CD14-positive monocyte (primary cell): Measurements from ENCODE around the gene PAX7. TPM values are rescaled to one million over a fixed set of nuclear protein-coding genes. Genes with fewer than 3 reads are reported as not detected.
A peak's percentile ranks its signal among the peaks of the same experiment; 100 is the strongest.

Experiments
- DNase-seq, 3 donors: peaks; one replicate each; pipeline ENCODE4 v3.0.0-alpha.2; 2011 to 2022
- H2AFZ ChIP-seq: 2 replicates; pipeline ENCODE4 v1.6.0; 2012; ENCODE audit warnings: mild to moderate bottlenecking, low read depth, low read length, inconsistent platforms; ENCODE audit not compliant: insufficient read depth, poor library complexity, severe bottlenecking
- H3K27ac ChIP-seq, 2 donors: 1 replicate in 1 of 2; 2 replicates in 1 of 2; pipeline ENCODE4 v1.5.1; 2012 to 2013; ENCODE audit warnings: low read length in 2 of 2, control low read depth in 1 of 2, inconsistent platforms in 1 of 2, low read depth in 1 of 2, mild to moderate bottlenecking in 1 of 2
- H3K27me3 ChIP-seq, 2 donors: one replicate each; pipeline versions ENCODE4 v1.6.0 to v1.6.1; 2011 to 2013; ENCODE audit warnings: low read length in 2 of 2; ENCODE audit not compliant: control insufficient read depth in 2 of 2, insufficient read depth in 2 of 2
- H3K36me3 ChIP-seq, 2 donors: replicated peaks in 1 of 2; 1 replicate in 1 of 2; 2 replicates in 1 of 2; pipeline versions ENCODE4 v1.5.1 to v1.6.1; 2012 to 2013; ENCODE audit warnings: low read length in 2 of 2, control low read depth in 1 of 2, inconsistent platforms in 1 of 2, mild to moderate bottlenecking in 1 of 2; ENCODE audit not compliant: insufficient read depth in 2 of 2, control insufficient read depth in 1 of 2
- H3K4me1 ChIP-seq, 2 donors: 1 replicate in 1 of 2; 2 replicates in 1 of 2; pipeline versions ENCODE4 v1.5.1 to v1.6.1; 2012 to 2013; ENCODE audit warnings: low read length in 2 of 2, control low read depth in 1 of 2, inconsistent platforms in 1 of 2, mild to moderate bottlenecking in 1 of 2, moderate library complexity in 1 of 2; ENCODE audit not compliant: insufficient read depth in 2 of 2, control insufficient read depth in 1 of 2
- H3K4me2 ChIP-seq: replicated peaks from 2 replicates; pipeline ENCODE3; 2012; ENCODE audit warnings: low read length, moderate library complexity, mild to moderate bottlenecking; ENCODE audit not compliant: poor library complexity, severe bottlenecking; ENCODE audit errors: extremely low read depth
- H3K4me3 ChIP-seq, 3 experiments: fragments of 200-600 bp in 1 of 3; sonication (generic) in 1 of 3; replicated peaks in 1 of 3; 1 replicate in 2 of 3; 2 replicates in 1 of 3; pipeline ENCODE4 v1.5.1; 2011 to 2013; ENCODE audit warnings: low read length in 3 of 3, mild to moderate bottlenecking in 3 of 3, control low read depth in 2 of 3, low read depth in 2 of 3, inconsistent platforms in 1 of 3, moderate library complexity in 1 of 3
- H3K79me2 ChIP-seq: 2 replicates; pipeline ENCODE4 v1.6.0; 2012; ENCODE audit warnings: mild to moderate bottlenecking, control low read depth, inconsistent platforms, low read length, moderate library complexity; ENCODE audit not compliant: insufficient read depth
- H3K9ac ChIP-seq: 2 replicates; pipeline ENCODE4 v1.6.0; 2017; ENCODE audit warnings: low read length, mild to moderate bottlenecking; ENCODE audit not compliant: insufficient read depth, poor library complexity, severe bottlenecking
- H3K9me3 ChIP-seq, 2 donors: replicated peaks in 1 of 2; 1 replicate in 1 of 2; 2 replicates in 1 of 2; pipeline versions ENCODE4 v1.5.1 to v1.6.1; 2012 to 2013; ENCODE audit warnings: low read length in 2 of 2, control low read depth in 1 of 2; ENCODE audit not compliant: control insufficient read depth in 1 of 2, insufficient read depth in 1 of 2
- H4K20me1 ChIP-seq: 2 replicates; pipeline ENCODE4 v1.6.0; 2012; ENCODE audit warnings: mild to moderate bottlenecking, low read length, control low read depth, moderate library complexity; ENCODE audit not compliant: insufficient read depth
- H3K27ac Mint-ChIP-seq, 7 donors: one replicate each; pipeline ENCODE4 v1.8.0; 2020; ENCODE audit warnings: mild to moderate bottlenecking in 7 of 7, mixed read lengths in 7 of 7, moderate library complexity in 6 of 7, inconsistent platforms in 2 of 7
- H3K27me3 Mint-ChIP-seq, 3 donors: one replicate each; pipeline ENCODE4 v1.8.0; 2021 to 2022; ENCODE audit warnings: low read depth in 3 of 3, mild to moderate bottlenecking in 3 of 3, mixed read lengths in 3 of 3, moderate library complexity in 3 of 3, inconsistent platforms in 1 of 3
- H3K36me3 Mint-ChIP-seq, 2 donors: one replicate each; pipeline ENCODE4 v1.8.0; 2020; ENCODE audit warnings: mixed read lengths in 2 of 2, inconsistent platforms in 1 of 2, mild to moderate bottlenecking in 1 of 2
- H3K4me1 Mint-ChIP-seq: one replicate; pipeline ENCODE4 v1.8.0; 2020; ENCODE audit warnings: mild to moderate bottlenecking, mixed read lengths
- H3K4me3 Mint-ChIP-seq, 2 donors: one replicate each; pipeline ENCODE4 v1.8.0; 2020; ENCODE audit warnings: mild to moderate bottlenecking in 2 of 2, mixed read lengths in 2 of 2, moderate library complexity in 1 of 2
- H3K9me3 Mint-ChIP-seq, 7 donors: one replicate each; pipeline ENCODE4 v1.8.0; 2020 to 2022; ENCODE audit warnings: mixed read lengths in 7 of 7, mild to moderate bottlenecking in 6 of 7, moderate library complexity in 6 of 7, inconsistent platforms in 2 of 7
- CTCF ChIP-seq: fragments of 200-600 bp; IDR thresholded peaks from one replicate; pipeline ENCODE4 v1.8.0; 2022; ENCODE audit warnings: antibody characterized with exemption, mild to moderate bottlenecking
- WGBS: methylation state at CpG from one replicate; pipeline ENCODE4 v1.1.5; 2013; ENCODE audit warnings: missing lambda C conversion rate; ENCODE audit not compliant: insufficient coverage; 5-methylcytosine and 5-hydroxymethylcytosine counted together
- intact Hi-C, 2 donors: fragments of 100-400 bp; cut with micrococcal nuclease; formaldehyde crosslinking; loops; one replicate each; pipeline versions ENCODE4 v1.15.0 to v1.15.1; 2023
- polyA plus RNA-seq, 3 donors: library from polyadenylated mRNA; depleted of rRNA in 1 of 3; unstranded in 2 of 3; stranded (reverse) in 1 of 3; fragments of 300-500 nt in 2 of 3; fragments of >200 nt in 1 of 3; fragmentation: Illumina TruSeq in 2 of 3; gene quantifications; 1 replicate in 2 of 3; 2 replicates in 1 of 3; pipeline ENCODE4 v1.2.3, GENCODE V29; 2012 to 2021

Gene PAX7
- polyA plus RNA-seq, 3 donors: not detected

GRCh38 chr1:18619467-18619835, 11.2 kb upstream of the PAX7 start:
- H3K36me3 ChIP-seq: no peaks in the 10 kb centered on the region
- H3K9me3 ChIP-seq: no peaks in the 10 kb centered on the region
- no peak overlapping the region for H3K4me3 Mint-ChIP-seq
- peaks cover 0 to 3% (median 0%) of the 10 kb centered on the region in 7 donors for H3K9me3 Mint-ChIP-seq
- no peaks in the 10 kb centered on the region for H3K4me1 Mint-ChIP-seq
- no peaks in the 10 kb centered on the region for H3K79me2 ChIP-seq
- no peak overlapping the region for H3K4me3 ChIP-seq
- no peaks in the 10 kb centered on the region for H4K20me1 ChIP-seq
- no peak overlapping the region for H2AFZ ChIP-seq
- H3K36me3 Mint-ChIP-seq: no peaks in the 10 kb centered on the region
- H3K27me3 Mint-ChIP-seq: peaks cover 10 to 44% (median 36%) of the 10 kb centered on the region in 3 donors
- intact Hi-C loops: no loop called here
- no peak overlapping the region for H3K9ac ChIP-seq
- no peaks in the 10 kb centered on the region for H3K4me1 ChIP-seq
- no peak overlapping the region for H3K27ac ChIP-seq
- no peak for TF ChIP-seq CTCF
- no peak for DNase-seq
- no peak overlapping the region for H3K4me2 ChIP-seq
- no peak overlapping the region for H3K27ac Mint-ChIP-seq
- WGBS: 80% methylated on average over 1 of the region's 2 CpGs
- H3K27me3 ChIP-seq: peaks cover 0 to 6% of the 10 kb centered on the region in 2 donors

GRCh38 chr1:18628511-18628910, 2.1 kb upstream of the PAX7 start:
- Histone ChIP-seq H3K4me2 (no peak overlapping the region), H3K79me2 (no peaks in the 10 kb centered on the region), H2AFZ (no peak overlapping the region), H3K9ac (no peak overlapping the region), H4K20me1 (no peaks in the 10 kb centered on the region), H3K9me3 (peaks cover 0 to 15% of the 10 kb centered on the region in 2 donors), H3K36me3 (no peaks in the 10 kb centered on the region), H3K4me1 (no peaks in the 10 kb centered on the region), H3K4me3 (no peak overlapping the region), H3K27me3 (peaks cover 48 to 83% of the 10 kb centered on the region in 2 donors), H3K27ac (no peak overlapping the region)
- intact Hi-C loops: no loop called here
- H3K27me3 Mint-ChIP-seq: peaks cover 75 to 90% (median 89%) of the 10 kb centered on the region in 3 donors
- H3K9me3 Mint-ChIP-seq: peaks cover 0 to 11% (median 3%) of the 10 kb centered on the region in 7 donors
- DNase-seq: no peak
- H3K4me3 Mint-ChIP-seq: peak overlapping the region in 1 of 2 donors; percentile 75
- peak overlapping the region in 1 of 7 donors; percentile 6 for H3K27ac Mint-ChIP-seq
- no peak for TF ChIP-seq CTCF
- peaks cover 0 to 2% of the 10 kb centered on the region in 2 donors for H3K36me3 Mint-ChIP-seq
- H3K4me1 Mint-ChIP-seq: no peaks in the 10 kb centered on the region
- WGBS: 61% methylated on average over 7 of the region's 8 CpGs
